GM19193 (cell line): ENCODE results near the gene FOXP1.

Experiments
- POLR2A ChIP-seq: IDR thresholded peaks from 4 replicates; pipeline ENCODE4 v1.6.1; 2011; ENCODE audit not compliant: insufficient read depth, insufficient read length; ENCODE audit errors: extremely low read depth

FOXP1 gene

DNA sequence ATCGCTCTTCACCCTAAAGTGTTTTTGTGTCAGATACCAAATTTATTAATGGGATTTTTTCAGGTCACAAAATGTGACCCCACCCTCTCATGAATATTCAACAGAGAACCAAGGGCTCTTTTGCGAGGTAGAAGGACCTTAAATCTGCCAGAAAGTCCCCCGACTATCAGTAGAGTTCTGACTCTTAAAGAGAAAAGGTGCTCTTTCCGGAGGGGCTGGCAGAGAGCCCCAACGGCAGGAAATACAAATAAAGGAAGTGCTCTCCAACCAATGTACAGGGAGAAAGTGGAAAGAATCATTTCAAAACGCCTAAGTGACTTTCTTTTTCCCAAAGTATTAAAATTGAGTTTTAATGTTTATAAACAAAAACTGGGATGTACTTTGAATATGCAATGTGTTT lies 517.2 kb downstream of the FOXP1 start:
- TF ChIP-seq POLR2A = no peak

DNA sequence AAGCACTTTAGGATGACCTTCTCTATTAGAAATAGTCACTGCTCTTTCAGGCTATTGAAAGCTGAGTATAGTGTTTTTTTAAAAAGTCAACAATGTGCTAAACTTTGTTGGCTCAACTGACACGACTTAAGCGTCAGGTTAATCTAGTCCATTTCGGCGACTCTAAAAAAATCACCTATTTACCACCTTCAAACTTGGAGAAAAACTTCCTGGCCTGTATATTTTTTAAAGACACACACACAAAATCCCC lies 517.8 kb downstream of the FOXP1 start:
- no peak for TF ChIP-seq POLR2A

DNA sequence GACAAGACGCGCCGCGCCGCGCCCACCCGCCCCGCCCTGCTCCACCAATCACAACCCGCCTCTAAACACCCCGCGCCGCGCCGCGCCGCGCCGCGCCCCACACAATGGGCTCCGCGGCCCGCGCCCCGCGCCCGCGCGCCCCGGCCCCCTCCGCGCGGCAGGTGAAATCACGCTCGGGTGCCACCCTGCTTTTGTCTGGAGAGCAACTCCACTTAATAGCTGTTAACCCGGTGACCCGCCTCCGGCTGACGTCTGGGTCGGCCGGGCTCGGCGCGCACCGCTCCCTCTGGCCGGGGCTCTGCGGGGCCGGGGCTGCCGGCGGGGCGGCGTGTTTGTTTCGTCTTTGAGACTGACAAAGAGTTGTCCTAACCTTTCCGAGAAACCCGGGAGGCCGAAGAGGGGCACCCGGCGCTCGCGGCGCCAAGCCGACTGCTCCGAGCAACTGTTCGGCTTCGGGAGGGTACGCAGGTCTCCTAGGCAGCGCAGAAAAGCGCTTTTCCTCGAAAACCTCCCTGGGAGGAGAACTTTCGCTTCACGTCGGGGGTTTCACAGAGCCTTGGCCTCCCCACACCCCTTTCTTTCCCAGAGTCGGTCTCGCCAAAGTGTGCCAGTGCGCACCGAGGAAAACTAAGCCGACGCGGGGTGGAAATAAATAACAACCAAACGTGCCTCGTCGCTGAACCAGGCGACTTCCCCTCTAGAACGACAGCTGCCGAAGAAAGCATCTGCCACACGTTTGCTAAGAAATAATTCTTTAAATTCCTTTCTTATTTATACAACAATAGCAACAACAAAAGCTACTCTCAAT lies 518.4 kb downstream of the FOXP1 start:
- TF ChIP-seq POLR2A = no peak

DNA sequence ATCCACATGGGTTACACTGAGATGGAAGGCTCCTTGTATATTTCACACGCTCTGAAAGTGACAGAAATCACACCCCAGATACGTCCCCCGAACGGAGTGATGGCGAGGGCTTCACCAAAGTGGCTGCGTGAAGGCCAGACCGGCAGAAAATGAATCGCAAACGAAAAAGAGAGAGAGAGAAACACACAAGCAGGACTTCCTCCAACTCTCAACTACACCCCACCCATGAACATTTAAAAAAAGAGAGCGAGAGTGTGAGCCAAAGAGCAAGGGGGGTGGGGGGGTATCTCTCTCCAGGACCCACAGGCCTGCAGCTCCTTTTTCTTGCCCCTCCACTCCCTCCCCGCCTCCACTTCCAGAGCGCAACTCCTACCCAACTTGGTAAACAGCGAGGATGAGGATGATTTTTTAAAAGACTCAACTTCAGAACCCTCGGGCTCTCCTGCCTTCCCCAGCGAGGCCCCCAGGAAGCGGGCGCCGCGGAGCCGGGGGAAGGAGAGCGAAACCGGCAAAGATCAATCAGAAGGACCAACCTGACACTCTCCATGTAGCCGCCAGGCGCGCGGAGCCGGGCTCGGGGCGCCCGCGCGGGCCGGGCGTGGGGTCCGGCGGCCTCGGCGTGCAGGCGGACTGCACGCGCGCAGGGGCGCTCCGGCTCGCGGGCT lies 519.1 kb downstream of the FOXP1 start:
- no peak for TF ChIP-seq POLR2A

DNA sequence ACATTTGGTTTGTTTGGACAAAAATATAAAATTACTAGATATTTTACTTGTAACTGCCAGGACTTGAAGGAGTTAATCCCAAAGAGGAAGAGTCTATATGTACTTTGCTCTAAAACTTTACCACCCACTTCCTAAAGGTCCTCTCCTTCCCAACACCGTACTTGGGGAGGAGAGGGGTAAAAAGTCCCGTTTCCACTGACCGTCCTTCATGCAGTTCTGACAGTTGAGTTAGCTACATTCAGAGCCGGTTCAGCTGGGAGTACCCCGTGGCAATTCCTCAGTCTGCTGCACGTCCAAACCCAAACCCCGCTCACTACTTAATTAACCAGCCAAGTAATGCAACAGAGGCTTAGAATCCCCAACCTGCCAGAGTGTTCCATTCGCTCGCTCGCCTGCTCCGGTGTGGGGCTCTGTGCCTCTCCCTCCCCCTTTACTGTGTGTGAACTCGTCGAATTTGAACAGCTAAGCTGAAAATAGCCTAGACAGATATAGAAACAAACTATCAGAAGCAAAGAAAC lies 519.7 kb downstream of the FOXP1 start:
- no peak for TF ChIP-seq POLR2A

DNA sequence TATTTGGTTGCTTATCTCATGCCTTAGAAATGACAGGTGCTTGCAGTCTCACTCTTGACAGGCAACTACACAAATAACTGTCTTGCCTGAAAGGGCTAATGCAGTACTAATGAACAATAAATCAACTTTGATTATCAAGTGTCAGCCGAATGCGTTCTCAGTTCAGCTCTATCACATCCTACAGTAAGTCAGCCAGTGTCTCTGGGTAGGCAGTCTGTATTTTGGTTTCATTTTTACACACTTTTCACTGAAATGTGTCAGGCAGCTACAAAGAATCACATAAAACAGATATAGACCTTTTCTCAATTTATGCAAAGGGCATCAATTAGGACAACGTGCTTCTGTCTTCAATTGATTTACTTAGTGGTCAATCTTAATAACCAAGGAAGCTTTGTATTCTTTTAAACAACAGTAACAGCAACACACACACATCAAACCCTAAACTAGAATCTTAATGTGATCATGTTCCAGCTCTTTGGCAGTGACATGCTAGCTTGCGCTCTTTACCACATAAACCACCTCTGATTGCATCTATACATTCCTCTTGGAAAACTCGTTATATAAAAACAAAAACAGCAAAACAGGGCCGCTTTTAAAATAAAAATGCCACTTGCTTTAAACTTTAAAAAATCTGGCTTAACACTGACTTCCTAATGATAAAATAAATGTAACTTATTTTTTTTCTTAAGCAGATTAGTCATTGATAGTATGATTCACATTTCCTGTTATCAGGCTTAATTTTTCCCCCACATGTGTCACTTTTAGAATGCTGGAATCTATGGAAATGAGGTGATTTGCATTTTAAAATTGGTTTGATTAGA lies 520.4 kb downstream of the FOXP1 start:
- TF ChIP-seq POLR2A = no peak

DNA sequence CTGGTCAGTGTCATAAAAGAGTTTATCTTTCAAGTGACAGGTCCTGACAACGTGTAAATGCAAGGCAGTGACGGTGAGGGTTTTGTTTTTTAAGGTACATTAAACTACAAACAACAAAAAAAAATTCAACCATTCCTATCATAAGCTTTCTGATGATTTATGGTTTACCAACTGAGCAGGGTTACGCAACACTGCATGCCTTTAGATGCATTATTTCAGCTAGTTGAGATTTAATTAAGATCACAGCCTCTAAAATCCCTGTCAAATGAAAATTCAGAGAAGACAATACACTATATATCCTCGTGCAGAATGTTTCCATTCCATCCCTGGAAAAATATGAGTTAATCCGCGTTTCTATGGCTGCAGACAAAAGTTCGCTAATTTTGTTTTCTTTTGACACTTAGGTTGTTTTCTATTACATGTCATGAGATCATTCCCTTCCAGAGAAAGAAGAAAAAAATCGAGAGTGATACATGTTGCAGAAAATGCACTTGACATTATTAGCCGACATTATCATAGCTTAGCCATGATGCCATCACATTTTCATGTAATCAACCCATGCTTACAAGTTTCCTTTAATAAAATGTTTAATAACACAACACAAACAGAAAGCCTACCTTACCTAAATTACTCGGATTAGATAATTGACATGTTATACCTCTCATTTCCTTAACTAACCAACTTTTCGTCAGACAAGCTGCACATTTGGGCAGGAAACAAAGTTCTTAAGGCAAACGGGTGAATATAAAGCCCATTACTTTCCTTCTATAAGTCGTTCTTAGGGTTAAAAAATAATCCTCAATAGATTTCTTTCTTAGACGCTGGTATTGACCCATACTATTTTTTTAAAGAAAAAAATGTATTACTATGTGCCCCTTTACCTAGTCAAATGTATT lies 521.2 kb downstream of the FOXP1 start:
- TF ChIP-seq POLR2A = no peak

DNA sequence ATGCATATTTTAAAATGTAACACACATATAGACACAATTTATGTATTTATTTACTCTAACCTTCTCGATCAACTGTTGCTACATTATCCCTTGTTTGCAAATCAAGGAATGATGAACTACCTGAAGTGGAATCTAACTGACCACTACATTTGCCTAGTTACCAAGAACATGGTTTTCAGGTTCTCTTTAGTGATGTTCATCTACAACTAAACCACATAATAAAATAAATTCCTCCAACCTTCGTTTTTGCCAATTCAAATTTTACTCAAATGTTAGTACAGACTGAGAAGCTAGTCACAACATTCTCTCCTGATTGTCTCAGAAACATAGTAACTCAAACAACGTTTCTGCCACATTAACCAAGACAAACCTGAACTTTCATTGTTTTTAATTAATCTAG lies 521.9 kb downstream of the FOXP1 start:
- TF ChIP-seq POLR2A = no peak

DNA sequence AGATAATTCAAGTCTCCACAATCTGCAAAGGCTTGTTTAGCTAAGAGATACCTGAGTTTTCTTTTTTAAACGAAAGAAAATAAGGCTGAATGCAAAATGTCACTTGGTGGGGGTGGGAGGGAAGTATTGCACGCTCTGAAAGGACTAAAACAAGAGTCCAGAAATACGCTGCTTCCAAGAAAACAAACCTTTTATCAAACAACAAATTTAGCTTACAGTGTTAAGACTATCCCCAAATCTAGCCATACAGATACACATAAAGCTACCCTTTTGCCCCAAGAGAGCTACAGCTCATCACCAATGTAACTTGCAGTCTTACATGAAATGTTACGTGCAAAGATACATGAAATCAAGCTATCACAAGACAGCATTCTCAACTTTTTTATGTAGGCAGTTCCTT lies 522.5 kb downstream of the FOXP1 start:
- no peak for TF ChIP-seq POLR2A

DNA sequence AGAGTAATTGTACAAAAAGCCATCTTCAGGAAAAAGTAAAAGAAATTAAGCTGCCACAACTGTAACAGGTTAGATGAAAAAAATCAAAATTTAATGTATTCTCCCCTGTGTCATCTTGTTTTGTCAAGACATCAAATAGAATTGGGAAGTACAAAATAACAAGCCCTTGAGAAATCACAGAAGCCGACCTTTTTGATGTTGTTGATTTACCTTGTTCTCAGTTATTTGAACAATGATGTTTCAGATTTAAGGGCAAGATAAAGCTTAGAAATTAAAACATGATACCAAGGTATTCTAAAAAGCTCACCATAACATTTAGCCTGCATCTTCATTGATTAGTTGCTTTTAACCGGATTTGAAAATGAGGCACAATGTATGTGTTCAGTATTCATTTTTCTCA lies 523.0 kb downstream of the FOXP1 start:
- no peak for TF ChIP-seq POLR2A

DNA sequence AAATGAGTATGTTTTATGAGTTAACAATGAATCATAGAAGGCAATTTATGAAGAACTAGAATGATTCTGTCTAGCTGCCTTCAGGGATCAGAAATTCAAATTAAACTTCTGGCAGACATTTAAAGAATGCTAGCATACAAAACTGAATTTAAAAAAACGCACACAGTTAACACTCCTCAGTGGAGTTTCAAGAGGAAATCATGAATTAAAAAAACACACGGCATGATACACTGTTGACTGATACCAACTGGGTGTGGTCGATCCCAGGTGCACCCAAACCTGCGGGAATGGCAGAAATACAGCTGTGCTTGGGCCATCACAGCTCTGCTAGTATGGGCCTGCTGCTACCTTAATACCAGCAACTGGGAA lies 526.0 kb downstream of the FOXP1 start:
- no peak for TF ChIP-seq POLR2A

DNA sequence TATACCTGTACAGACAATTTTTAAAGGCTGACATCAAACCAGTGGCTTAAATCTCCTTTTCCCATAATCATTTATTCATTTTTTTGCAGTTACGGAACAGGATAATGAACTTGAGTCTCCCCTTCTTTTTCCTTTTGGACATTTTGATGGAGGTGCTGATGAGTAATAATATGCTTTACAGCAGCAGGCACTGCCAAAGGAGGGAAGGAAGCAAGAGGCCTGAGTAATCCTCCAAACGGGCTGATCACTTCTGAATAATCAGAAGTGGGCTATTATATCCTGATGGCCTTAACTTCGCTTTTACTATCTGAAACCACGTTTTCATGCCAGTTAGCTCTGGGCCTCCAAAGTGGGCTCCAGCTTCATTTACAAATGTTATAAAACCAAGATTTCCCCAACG lies 527.2 kb downstream of the FOXP1 start:
- no peak for TF ChIP-seq POLR2A

DNA sequence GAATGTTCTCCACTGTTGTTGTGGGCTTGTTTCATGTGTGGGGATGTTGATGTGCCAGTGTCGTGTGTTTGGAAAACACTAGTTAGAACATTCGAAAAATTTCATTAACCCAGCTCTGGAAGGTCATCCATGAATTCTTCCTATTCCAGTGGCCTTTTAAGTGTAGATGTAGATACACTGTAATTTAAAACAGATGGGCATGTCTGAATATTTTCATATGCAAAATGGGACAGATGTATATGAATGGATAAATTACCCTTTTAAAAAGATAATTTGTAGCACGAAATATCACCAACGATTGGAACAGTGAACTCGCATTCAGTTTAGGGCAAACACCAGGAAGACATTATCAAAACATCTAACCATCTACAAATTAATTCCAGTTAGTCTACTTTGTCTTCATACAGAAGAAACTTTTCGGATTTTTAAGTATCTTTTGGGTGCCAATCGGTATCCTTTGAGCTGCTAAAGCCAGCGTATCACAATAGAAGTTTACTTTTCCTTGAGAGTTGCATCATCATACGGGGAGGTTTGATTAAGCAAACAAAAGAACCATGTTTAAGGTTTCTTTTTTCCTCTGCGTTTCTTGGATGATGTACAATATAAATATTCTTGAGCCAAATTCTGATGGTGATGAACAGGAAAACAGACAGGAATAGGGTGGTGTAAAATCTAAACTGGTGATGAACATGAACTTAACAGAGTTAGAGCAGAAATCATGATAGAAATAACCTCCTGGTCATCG lies 528.1 kb downstream of the FOXP1 start:
- TF ChIP-seq POLR2A = no peak

DNA sequence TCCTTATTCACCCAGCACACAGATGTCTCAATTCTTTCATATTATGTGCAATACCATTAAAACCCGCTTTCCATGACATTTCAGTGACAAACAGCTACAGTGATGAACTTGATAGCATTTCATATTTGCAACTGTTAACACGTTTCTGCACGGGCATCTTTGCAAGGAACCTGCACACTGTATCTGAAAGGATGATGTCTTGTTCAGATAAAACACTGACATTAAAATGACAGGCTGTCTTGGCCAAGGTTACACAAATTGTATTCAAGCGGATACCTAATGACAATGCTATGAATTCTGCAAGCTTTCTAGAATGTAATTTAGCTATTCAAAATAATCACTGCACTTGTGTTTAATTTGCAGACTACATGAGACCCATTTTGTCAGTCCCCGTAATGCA lies 529.2 kb downstream of the FOXP1 start:
- TF ChIP-seq POLR2A = no peak
